Liver (tissue), 9 donors: Measurements from ENCODE around the gene DISC1. TPM values are rescaled to one million over a fixed set of nuclear protein-coding genes. Genes with fewer than 3 reads are reported as not detected.

ENCODE experiments used
- DNase-seq: peaks from one replicate; pipeline ENCODE4 v3.0.0-alpha.2; 2017; ENCODE audit warnings: low spot score
- H3K27ac ChIP-seq, 2 donors: one replicate each; pipeline ENCODE4 v1.7.0; 2013; ENCODE audit warnings: inconsistent platforms in 2 of 2, low read length in 2 of 2, control low read depth in 1 of 2, low read depth in 1 of 2, mild to moderate bottlenecking in 1 of 2
- H3K27me3 ChIP-seq, 4 donors: one replicate each; pipeline versions ENCODE4 v1.6.1 to v1.7.0; 2013; ENCODE audit warnings: low read length in 3 of 4, inconsistent platforms in 1 of 4, mild to moderate bottlenecking in 1 of 4, moderate library complexity in 1 of 4; ENCODE audit not compliant: control insufficient read depth in 4 of 4, insufficient read depth in 4 of 4
- H3K36me3 ChIP-seq, 4 donors: one replicate each; pipeline versions ENCODE4 v1.6.1 to v1.7.0; 2013; ENCODE audit warnings: low read length in 3 of 4, mild to moderate bottlenecking in 3 of 4, low read depth in 1 of 4, moderate library complexity in 1 of 4; ENCODE audit not compliant: control insufficient read depth in 4 of 4, insufficient read depth in 3 of 4
- H3K4me1 ChIP-seq, 4 donors: one replicate each; pipeline versions ENCODE4 v1.6.1 to v1.7.0; 2013; ENCODE audit warnings: low read length in 3 of 4, mild to moderate bottlenecking in 3 of 4, moderate library complexity in 1 of 4; ENCODE audit not compliant: control insufficient read depth in 4 of 4, insufficient read depth in 4 of 4
- H3K4me3 ChIP-seq, 3 donors: one replicate each; pipeline versions ENCODE4 v1.6.1 to v1.7.0; 2013; ENCODE audit warnings: low read length in 3 of 3, control low read depth in 1 of 3, low read depth in 1 of 3, mild to moderate bottlenecking in 1 of 3
- H3K9ac ChIP-seq, 2 donors: one replicate each; pipeline ENCODE4 v1.7.0; 2013; ENCODE audit warnings: low read length in 2 of 2, mild to moderate bottlenecking in 2 of 2, moderate library complexity in 2 of 2, control low read depth in 1 of 2, low read depth in 1 of 2
- H3K9me3 ChIP-seq, 4 donors: one replicate each; pipeline versions ENCODE4 v1.6.1 to v1.7.0; 2013; ENCODE audit warnings: low read length in 3 of 4; ENCODE audit not compliant: control insufficient read depth in 4 of 4
- EGR1 ChIP-seq, 2 donors: IDR thresholded peaks; 2 replicates each; pipeline ENCODE4 v1.6.1; 2016 to 2018; ENCODE audit warnings: antibody characterized with exemption in 2 of 2, low read depth in 2 of 2
- FOXA1 ChIP-seq: IDR thresholded peaks from 2 replicates; pipeline ENCODE4 v1.6.1; 2016; ENCODE audit warnings: antibody characterized with exemption
- GABPA ChIP-seq, 2 donors: IDR thresholded peaks in 1 of 2; conservative IDR thresholded peaks in 1 of 2; 2 replicates each; pipeline ENCODE4 v1.6.1; 2016; ENCODE audit warnings: antibody characterized with exemption in 2 of 2, mild to moderate bottlenecking in 1 of 2, moderate library complexity in 1 of 2
- HNF4A ChIP-seq, 2 donors: conservative IDR thresholded peaks; 2 replicates each; pipeline ENCODE4 v1.6.1; 2016; ENCODE audit warnings: antibody characterized with exemption in 2 of 2, mild to moderate bottlenecking in 2 of 2
- JUND ChIP-seq, 2 donors: IDR thresholded peaks; 2 replicates each; pipeline ENCODE4 v1.6.1; 2016; ENCODE audit warnings: antibody characterized with exemption in 2 of 2
- NR2F2 ChIP-seq: IDR thresholded peaks from 2 replicates; pipeline ENCODE4 v1.6.1; 2016; ENCODE audit warnings: antibody characterized with exemption
- RAD21 ChIP-seq, 2 donors: IDR thresholded peaks; 2 replicates each; pipeline ENCODE4 v1.6.1; 2016; ENCODE audit warnings: antibody characterized with exemption in 2 of 2, mild to moderate bottlenecking in 2 of 2
- RXRA ChIP-seq, 2 donors: IDR thresholded peaks; 2 replicates each; pipeline ENCODE4 v1.6.1; 2017 to 2018; ENCODE audit warnings: antibody characterized with exemption in 2 of 2, mild to moderate bottlenecking in 1 of 2
- SP1 ChIP-seq: IDR thresholded peaks from 2 replicates; pipeline ENCODE4 v1.6.1; 2018; ENCODE audit warnings: antibody characterized with exemption, mild to moderate bottlenecking
- TAF1 ChIP-seq: conservative IDR thresholded peaks from 2 replicates; pipeline ENCODE4 v1.6.1; 2016; ENCODE audit warnings: antibody characterized with exemption, mild to moderate bottlenecking
- YY1 ChIP-seq: IDR thresholded peaks from 2 replicates; pipeline ENCODE4 v1.6.1; 2016; ENCODE audit warnings: antibody characterized with exemption, mild to moderate bottlenecking
- WGBS: extraction: QIAGEN DNeasy Blood & Tissue Kit; methylation state at CpG from one replicate; pipeline ENCODE4 v1.1.7; 2013; 5-methylcytosine and 5-hydroxymethylcytosine counted together
- polyA plus RNA-seq, 2 donors: library from polyadenylated mRNA; stranded (reverse) in 1 of 2; unstranded in 1 of 2; fragments of 200-250 nt in 1 of 2; fragments of >200 nt in 1 of 2; fragmentation: Nextera tagmentation in 1 of 2; extraction: Ambion mirVana in 1 of 2; gene quantifications; one replicate each; pipeline versions ENCODE4 v1.2.1 to v1.2.3, GENCODE V29; 2013 to 2015
- total RNA-seq, 2 donors: library from RNA; depleted of rRNA; stranded (reverse); fragments of >200 nt; gene quantifications; one replicate each; pipeline ENCODE4 v1.2.3, GENCODE V29; 2014
- TF ChIP-seq, protein P1 (sequence below): IDR thresholded peaks from 2 replicates; pipeline ENCODE4 v1.6.1; 2016; ENCODE audit warnings: antibody characterized with exemption
- TF ChIP-seq, protein P2 (sequence below): fragments of 150-350 bp; IDR thresholded peaks from 2 replicates; pipeline ENCODE4 v1.5.1; 2017; ENCODE audit warnings: improper control_type of control experiment, low read depth, low read length; ENCODE audit not compliant: missing input control
- TF ChIP-seq, protein P3 (sequence below): IDR thresholded peaks from 2 replicates; pipeline ENCODE4 v1.6.1; 2016; ENCODE audit warnings: antibody characterized with exemption, mild to moderate bottlenecking
- TF ChIP-seq, protein P4 (sequence below): IDR thresholded peaks from 2 replicates; pipeline ENCODE4 v1.6.1; 2016; ENCODE audit warnings: antibody characterized with exemption
- donor health status: healthy.
- donor health status: healthy.
- donor health status: healthy.
- donor health status: healthy.
- donor health status: healthy.

The DISC1 gene
- total and polyA plus RNA-seq, 4 donors: 0.45 to 6.3 (median 2.3) TPM

DNA sequence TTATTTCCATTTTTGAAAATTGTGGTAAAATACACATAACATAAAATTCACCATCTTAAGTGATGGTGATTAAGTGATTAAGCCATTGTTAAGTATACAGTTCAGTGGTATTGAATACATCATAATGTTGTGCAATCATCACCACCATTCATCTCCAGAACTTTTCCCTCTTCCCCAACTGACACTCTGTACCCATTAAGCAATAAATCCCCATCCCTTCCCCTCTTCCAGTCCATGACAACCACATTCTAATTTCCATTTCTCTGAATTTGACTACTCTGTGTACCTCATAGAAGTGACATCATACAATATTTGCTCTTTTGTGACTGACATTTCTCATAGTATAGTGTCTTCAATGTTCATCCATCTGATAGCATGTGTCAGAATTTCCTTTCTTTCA, 124.8 kb downstream of the DISC1 start (continued):
- no peak for TF ChIP-seq RAD21 (IDR thresholded peaks at IDR 0.05)
- TF ChIP-seq, protein P1, sequence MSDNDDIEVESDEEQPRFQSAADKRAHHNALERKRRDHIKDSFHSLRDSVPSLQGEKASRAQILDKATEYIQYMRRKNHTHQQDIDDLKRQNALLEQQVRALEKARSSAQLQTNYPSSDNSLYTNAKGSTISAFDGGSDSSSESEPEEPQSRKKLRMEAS: no peak
- no peak for TF ChIP-seq HNF4A (conservative IDR thresholded peaks at IDR 0.05)
- TF ChIP-seq, protein P2, sequence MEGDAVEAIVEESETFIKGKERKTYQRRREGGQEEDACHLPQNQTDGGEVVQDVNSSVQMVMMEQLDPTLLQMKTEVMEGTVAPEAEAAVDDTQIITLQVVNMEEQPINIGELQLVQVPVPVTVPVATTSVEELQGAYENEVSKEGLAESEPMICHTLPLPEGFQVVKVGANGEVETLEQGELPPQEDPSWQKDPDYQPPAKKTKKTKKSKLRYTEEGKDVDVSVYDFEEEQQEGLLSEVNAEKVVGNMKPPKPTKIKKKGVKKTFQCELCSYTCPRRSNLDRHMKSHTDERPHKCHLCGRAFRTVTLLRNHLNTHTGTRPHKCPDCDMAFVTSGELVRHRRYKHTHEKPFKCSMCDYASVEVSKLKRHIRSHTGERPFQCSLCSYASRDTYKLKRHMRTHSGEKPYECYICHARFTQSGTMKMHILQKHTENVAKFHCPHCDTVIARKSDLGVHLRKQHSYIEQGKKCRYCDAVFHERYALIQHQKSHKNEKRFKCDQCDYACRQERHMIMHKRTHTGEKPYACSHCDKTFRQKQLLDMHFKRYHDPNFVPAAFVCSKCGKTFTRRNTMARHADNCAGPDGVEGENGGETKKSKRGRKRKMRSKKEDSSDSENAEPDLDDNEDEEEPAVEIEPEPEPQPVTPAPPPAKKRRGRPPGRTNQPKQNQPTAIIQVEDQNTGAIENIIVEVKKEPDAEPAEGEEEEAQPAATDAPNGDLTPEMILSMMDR: no peak
- no peak for TF ChIP-seq JUND (IDR thresholded peaks at IDR 0.05)
- no peak for TF ChIP-seq SP1
- no peak for TF ChIP-seq EGR1 (IDR thresholded peaks at IDR 0.05; ENCODE audit: low read depth in 2 of 2)

DNA sequence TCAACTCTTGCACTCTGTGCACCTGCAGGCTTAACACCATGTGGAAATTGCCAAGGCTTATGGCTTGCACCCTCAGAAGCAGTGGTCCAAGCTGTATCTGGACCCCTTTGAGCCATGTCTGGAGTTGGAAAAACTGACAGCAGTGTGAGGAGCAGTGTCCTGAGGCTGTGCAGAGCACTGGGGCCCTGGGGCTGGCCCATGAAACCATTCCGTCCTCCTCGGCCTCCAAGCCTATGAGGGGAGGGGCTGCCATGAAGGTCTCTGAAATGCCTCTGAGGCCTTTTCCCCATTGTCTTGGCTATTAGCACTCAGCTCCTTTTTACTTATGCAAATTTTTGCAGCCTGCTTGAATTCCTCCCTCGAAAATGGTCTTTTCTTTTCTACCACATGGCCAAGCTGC, 126.7 kb downstream of the DISC1 start:
- H3K4me3 ChIP-seq: no peak overlapping the region
- H3K4me1 ChIP-seq: no peaks in the 10 kb centered on the region
- no peak overlapping the region for H3K27ac ChIP-seq
- peaks cover 0 to 2% (median 0%) of the 10 kb centered on the region in 4 donors for H3K36me3 ChIP-seq
- H3K9ac ChIP-seq: no peak overlapping the region
- peaks cover 0 to 4% (median 0%) of the 10 kb centered on the region in 4 donors for H3K9me3 ChIP-seq
- no peak for DNase-seq
- TF ChIP-seq, protein P2: no peak
- TF ChIP-seq NR2F2 (no peak), YY1 (no peak), JUND (IDR thresholded peaks at IDR 0.05) (no peak), HNF4A (conservative IDR thresholded peaks at IDR 0.05) (no peak), FOXA1 (no peak), GABPA (IDR thresholded peaks at IDR 0.05 in 1 of 2, conservative IDR thresholded peaks at IDR 0.05 in 1 of 2) (no peak), RXRA (IDR thresholded peaks at IDR 0.05) (no peak), EGR1 (IDR thresholded peaks at IDR 0.05; ENCODE audit: low read depth in 2 of 2) (no peak), TAF1 (no peak)
- TF ChIP-seq, protein P3, sequence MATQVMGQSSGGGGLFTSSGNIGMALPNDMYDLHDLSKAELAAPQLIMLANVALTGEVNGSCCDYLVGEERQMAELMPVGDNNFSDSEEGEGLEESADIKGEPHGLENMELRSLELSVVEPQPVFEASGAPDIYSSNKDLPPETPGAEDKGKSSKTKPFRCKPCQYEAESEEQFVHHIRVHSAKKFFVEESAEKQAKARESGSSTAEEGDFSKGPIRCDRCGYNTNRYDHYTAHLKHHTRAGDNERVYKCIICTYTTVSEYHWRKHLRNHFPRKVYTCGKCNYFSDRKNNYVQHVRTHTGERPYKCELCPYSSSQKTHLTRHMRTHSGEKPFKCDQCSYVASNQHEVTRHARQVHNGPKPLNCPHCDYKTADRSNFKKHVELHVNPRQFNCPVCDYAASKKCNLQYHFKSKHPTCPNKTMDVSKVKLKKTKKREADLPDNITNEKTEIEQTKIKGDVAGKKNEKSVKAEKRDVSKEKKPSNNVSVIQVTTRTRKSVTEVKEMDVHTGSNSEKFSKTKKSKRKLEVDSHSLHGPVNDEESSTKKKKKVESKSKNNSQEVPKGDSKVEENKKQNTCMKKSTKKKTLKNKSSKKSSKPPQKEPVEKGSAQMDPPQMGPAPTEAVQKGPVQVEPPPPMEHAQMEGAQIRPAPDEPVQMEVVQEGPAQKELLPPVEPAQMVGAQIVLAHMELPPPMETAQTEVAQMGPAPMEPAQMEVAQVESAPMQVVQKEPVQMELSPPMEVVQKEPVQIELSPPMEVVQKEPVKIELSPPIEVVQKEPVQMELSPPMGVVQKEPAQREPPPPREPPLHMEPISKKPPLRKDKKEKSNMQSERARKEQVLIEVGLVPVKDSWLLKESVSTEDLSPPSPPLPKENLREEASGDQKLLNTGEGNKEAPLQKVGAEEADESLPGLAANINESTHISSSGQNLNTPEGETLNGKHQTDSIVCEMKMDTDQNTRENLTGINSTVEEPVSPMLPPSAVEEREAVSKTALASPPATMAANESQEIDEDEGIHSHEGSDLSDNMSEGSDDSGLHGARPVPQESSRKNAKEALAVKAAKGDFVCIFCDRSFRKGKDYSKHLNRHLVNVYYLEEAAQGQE: no peak
- TF ChIP-seq, protein P4, sequence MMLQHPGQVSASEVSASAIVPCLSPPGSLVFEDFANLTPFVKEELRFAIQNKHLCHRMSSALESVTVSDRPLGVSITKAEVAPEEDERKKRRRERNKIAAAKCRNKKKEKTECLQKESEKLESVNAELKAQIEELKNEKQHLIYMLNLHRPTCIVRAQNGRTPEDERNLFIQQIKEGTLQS: no peak
- 88% methylated on average over 3 of the region's 3 CpGs for WGBS
- no peaks in the 10 kb centered on the region for H3K27me3 ChIP-seq
